Measurements from ENCODE around the gene FAM180A.

DNA sequence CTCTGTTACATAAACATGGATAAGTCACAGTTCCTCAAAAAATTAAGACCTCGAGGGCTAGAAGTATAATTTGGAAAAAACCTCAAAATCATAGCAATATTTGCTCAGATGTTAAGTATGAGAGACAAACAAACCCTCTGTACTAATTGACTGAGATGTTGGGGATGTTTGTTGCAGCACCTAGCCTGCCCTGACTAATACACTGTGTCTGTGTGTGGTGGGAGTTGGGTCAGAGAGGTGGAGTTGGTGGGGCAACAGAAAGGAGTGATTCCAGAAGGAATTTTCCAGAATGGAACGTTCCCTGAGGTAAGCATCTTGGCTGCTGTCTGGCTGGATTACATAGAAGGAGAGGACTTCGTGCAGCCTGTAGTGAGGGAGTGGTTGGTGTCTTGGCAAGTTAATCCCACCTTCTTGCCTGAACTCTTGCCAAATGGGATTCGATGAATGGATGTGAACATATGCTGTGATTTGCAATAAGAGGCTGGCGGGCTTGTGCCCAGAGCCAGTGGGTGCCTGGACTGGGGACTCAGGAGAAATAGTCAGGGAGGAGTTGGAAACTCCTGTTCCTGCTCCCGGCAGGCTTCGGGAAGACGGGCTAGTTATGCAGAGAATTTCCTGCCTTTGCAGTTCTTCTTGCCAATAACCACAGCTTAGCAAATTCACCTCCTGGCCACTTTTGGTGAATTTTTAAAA is 9.3 kb upstream of the FAM180A start:
- TF ChIP-seq FOXJ3 (CRISPR knock-in tag; IDR thresholded peaks at IDR 0.05): no peak
- no peak for TF ChIP-seq SAP30 (IDR thresholded peaks at IDR 0.05; ENCODE audit: borderline replicate concordance, insufficient read depth, low read depth, low read length, poor library complexity, severe bottlenecking)
- no peak for TF ChIP-seq CTCF (IDR thresholded peaks at IDR 0.05 in 2 of 3, conservative IDR thresholded peaks at IDR 0.05 in 1 of 3; ENCODE audit: insufficient read depth in 2 of 3, low read depth in 1 of 3, low read length in 3 of 3)
- TF ChIP-seq POLR2AphosphoS5 (IDR thresholded peaks at IDR 0.05; ENCODE audit: control insufficient read depth, insufficient read depth, low read depth, low read length): no peak

Data from K562 (cell line).